Endodermal cell (in vitro differentiated cells): Measurements from ENCODE around the gene ZNF341. TPM values are rescaled to one million over a fixed set of nuclear protein-coding genes. Genes with fewer than 3 reads are reported as not detected.

ENCODE experiments used
- DNase-seq: peaks from one replicate; pipeline ENCODE4 v3.0.0-alpha.2; 2017
- H3K27ac ChIP-seq: 2 replicates; pipeline ENCODE4 v1.5.1; 2013; ENCODE audit warnings: mild to moderate bottlenecking, low read depth, low read length, moderate library complexity
- H3K27me3 ChIP-seq: 2 replicates; pipeline ENCODE4 v1.6.1; 2013; ENCODE audit warnings: mild to moderate bottlenecking, low read length, moderate library complexity; ENCODE audit not compliant: insufficient read depth, control insufficient read depth, poor library complexity, severe bottlenecking
- H3K36me3 ChIP-seq: 2 replicates; pipeline ENCODE4 v1.7.0; 2013; ENCODE audit warnings: mild to moderate bottlenecking, low read length, moderate library complexity; ENCODE audit not compliant: control insufficient read depth, insufficient read depth
- H3K4me1 ChIP-seq: one replicate; pipeline ENCODE4 v1.7.0; 2013; ENCODE audit warnings: low read length; ENCODE audit not compliant: control insufficient read depth, insufficient read depth
- H3K4me3 ChIP-seq: 2 replicates; pipeline ENCODE4 v1.5.1; 2013; ENCODE audit warnings: mild to moderate bottlenecking, low read length, moderate library complexity
- H3K9ac ChIP-seq: 2 replicates; pipeline ENCODE4 v1.6.1; 2013; ENCODE audit warnings: mild to moderate bottlenecking, low read length, moderate library complexity; ENCODE audit not compliant: poor library complexity, severe bottlenecking; ENCODE audit errors: extremely low read depth
- H3K9me3 ChIP-seq: 2 replicates; pipeline ENCODE4 v1.6.1; 2013; ENCODE audit warnings: mild to moderate bottlenecking, low read length, moderate library complexity; ENCODE audit not compliant: control insufficient read depth
- H3K27ac Mint-ChIP-seq: 2 replicates; pipeline ENCODE4 v1.8.0; 2020; ENCODE audit warnings: mixed read lengths
- H3K27me3 Mint-ChIP-seq: 2 replicates; pipeline ENCODE4 v1.8.0; 2021; ENCODE audit warnings: mild to moderate bottlenecking, mixed read lengths; ENCODE audit not compliant: insufficient read depth
- H3K36me3 Mint-ChIP-seq: 2 replicates; pipeline ENCODE4 v1.8.0; 2020; ENCODE audit warnings: low read depth, mixed read lengths
- H3K4me1 Mint-ChIP-seq: 2 replicates; pipeline ENCODE4 v1.8.0; 2020; ENCODE audit warnings: mixed read lengths
- H3K4me3 Mint-ChIP-seq: 2 replicates; pipeline ENCODE4 v1.8.0; 2020; ENCODE audit warnings: mild to moderate bottlenecking, moderate library complexity, mixed read lengths
- H3K9me3 Mint-ChIP-seq: 2 replicates; pipeline ENCODE4 v1.8.0; 2020; ENCODE audit warnings: mild to moderate bottlenecking, mixed read lengths
- WGBS, 2 experiments: methylation state at CpG; one replicate each; pipeline versions ENCODE4 v1.1.5 to v1.1.7; 2013; ENCODE audit warnings: missing lambda C conversion rate in 2 of 2, mixed read lengths in 1 of 2; ENCODE audit not compliant: insufficient coverage in 1 of 2, insufficient read length in 1 of 2; 5-methylcytosine and 5-hydroxymethylcytosine counted together
- total RNA-seq, 2 donors: library from RNA; stranded (reverse); fragmentation: NEBNext Ultra II Directional in 1 of 2; extraction: Animal tissue kit (Norgen Biotek cat#: 25700) in 1 of 2; gene quantifications; 2 replicates in 1 of 2; 3 replicates in 1 of 2; pipeline ENCODE4 v1.2.1, GENCODE V29; 2021
- TF ChIP-seq, protein P1 (sequence below): fragments of 200-600 bp; sonication (generic); conservative IDR thresholded peaks from 2 replicates; pipeline ENCODE4 v1.5.0; 2021; ENCODE audit warnings: antibody characterized with exemption, mild to moderate bottlenecking

Gene ZNF341
- total RNA-seq, 2 donors from 2014 or later, result 5.4 to 6.5 TPM

DNA sequence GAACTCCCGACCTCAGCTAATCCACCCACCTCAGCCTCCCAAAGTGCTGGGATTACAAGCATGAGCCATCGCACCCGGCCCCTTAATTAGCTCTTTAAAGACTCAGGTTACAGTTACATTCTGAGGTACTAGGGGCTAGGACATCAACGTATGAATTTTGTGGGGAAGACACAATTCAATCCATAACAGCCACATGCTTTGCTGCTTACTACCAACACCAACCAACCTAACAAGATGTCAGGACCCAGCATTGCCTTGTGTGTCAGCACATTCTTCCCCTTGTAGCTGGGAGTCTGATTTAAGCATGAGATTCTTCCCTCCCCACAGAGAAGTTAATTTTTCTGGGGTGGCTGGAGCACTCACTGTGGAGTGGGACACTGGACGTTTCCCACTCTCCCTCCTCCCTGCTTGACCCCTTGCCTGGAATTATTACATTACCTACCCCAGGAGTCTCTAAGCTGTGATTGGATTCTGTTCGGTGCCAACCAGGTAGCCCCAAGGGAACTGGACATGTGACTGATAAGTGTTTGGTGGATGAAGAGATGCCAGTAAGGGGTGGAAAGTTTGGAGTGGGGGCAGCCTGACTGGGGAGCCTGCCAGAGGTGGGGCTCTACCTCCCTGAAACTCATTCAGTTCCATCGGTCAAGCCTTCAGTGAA lies 6.1 kb upstream of the ZNF341 start:
- no peaks in the 10 kb centered on the region for H3K9me3 ChIP-seq
- TF ChIP-seq, protein P1, sequence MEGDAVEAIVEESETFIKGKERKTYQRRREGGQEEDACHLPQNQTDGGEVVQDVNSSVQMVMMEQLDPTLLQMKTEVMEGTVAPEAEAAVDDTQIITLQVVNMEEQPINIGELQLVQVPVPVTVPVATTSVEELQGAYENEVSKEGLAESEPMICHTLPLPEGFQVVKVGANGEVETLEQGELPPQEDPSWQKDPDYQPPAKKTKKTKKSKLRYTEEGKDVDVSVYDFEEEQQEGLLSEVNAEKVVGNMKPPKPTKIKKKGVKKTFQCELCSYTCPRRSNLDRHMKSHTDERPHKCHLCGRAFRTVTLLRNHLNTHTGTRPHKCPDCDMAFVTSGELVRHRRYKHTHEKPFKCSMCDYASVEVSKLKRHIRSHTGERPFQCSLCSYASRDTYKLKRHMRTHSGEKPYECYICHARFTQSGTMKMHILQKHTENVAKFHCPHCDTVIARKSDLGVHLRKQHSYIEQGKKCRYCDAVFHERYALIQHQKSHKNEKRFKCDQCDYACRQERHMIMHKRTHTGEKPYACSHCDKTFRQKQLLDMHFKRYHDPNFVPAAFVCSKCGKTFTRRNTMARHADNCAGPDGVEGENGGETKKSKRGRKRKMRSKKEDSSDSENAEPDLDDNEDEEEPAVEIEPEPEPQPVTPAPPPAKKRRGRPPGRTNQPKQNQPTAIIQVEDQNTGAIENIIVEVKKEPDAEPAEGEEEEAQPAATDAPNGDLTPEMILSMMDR, result no peak
- no peak for DNase-seq
- H3K9me3 Mint-ChIP-seq, result no peaks in the 10 kb centered on the region
- H3K4me1 ChIP-seq, result no peaks in the 10 kb centered on the region
- no peaks in the 10 kb centered on the region for H3K36me3 ChIP-seq
- WGBS, 2 experiments, result 88 to 91% methylated on average over 5 to 7 of the region's 7 CpGs
- H3K4me3 ChIP-seq, result no peak overlapping the region
- no peaks in the 10 kb centered on the region for H3K27me3 ChIP-seq
- H3K27ac Mint-ChIP-seq, result no peak overlapping the region
- H3K27ac ChIP-seq, result no peak overlapping the region
- no peaks in the 10 kb centered on the region for H3K4me1 Mint-ChIP-seq
- no peaks in the 10 kb centered on the region for H3K36me3 Mint-ChIP-seq
- no peak overlapping the region for H3K9ac ChIP-seq
- H3K4me3 Mint-ChIP-seq, result no peak overlapping the region
- peaks cover 2% of the 10 kb centered on the region for H3K27me3 Mint-ChIP-seq

DNA sequence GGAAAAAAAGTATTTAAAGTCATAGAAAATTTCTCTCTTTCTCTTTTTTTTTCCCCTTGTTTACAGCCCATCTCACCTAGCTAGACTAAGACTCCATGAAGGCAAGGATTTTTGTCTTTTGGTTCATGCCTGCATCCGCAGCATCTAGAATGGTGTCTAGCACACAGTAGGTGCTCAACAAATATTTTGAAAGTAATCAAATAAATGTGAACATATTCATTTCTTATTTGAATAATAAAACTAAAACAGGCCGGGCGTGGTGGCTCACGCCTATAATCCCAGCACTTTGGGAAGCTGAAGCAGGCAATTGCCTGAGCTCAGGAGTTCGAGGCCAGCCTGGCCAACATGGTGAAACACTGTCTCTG lies 4.7 kb upstream of the ZNF341 start:
- no peak for DNase-seq
- H3K27ac Mint-ChIP-seq, result no peak overlapping the region
- WGBS, 2 experiments, result 91 to 96% methylated on average over 4 to 5 of the region's 5 CpGs
- Histone ChIP-seq H3K4me1 (no peaks in the 10 kb centered on the region), H3K36me3 (no peaks in the 10 kb centered on the region), H3K4me3 (no peak overlapping the region), H3K27me3 (no peaks in the 10 kb centered on the region), H3K9me3 (no peaks in the 10 kb centered on the region), H3K27ac (no peak overlapping the region), H3K9ac (no peak overlapping the region)
- TF ChIP-seq, protein P1, result no peak
- no peaks in the 10 kb centered on the region for H3K36me3 Mint-ChIP-seq
- no peaks in the 10 kb centered on the region for H3K9me3 Mint-ChIP-seq
- peaks cover 3% of the 10 kb centered on the region for H3K4me1 Mint-ChIP-seq
- H3K4me3 Mint-ChIP-seq, result no peak overlapping the region
- no peaks in the 10 kb centered on the region for H3K27me3 Mint-ChIP-seq

DNA sequence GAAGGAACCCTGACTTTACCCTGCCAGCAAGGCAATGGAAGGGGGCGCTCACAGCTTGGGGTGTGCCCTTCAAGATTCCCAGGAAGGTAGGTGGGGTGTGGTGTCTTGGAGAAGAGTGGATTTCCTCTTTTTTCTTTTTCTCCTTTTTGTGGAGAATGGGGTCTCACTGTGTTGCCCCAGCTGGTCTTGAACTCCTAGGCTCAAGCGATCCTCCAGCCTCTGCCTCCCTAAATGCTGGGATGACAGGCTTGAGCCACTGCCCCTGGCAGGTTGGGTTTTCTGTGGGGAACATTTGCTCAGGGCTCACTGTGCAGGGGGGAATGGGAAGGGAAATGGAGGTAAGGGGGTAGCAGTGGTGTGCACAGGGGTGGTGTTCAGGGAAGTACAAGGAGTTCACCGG lies 4.0 kb upstream of the ZNF341 start:
- no peak overlapping the region for H3K27ac ChIP-seq
- DNase-seq, result no peak
- no peak overlapping the region for H3K4me3 ChIP-seq
- Mint-ChIP-seq H3K4me3 (no peak overlapping the region), H3K27ac (peak overlapping the region; percentile 52), H3K36me3 (no peaks in the 10 kb centered on the region), H3K4me1 (peaks cover 6% of the 10 kb centered on the region), H3K9me3 (no peaks in the 10 kb centered on the region), H3K27me3 (no peaks in the 10 kb centered on the region)
- H3K4me1 ChIP-seq, result no peaks in the 10 kb centered on the region
- 93 to 100% methylated on average over 1 to 3 of the region's 3 CpGs for whole genome bisulfite sequencing, 2 experiments
- no peaks in the 10 kb centered on the region for H3K9me3 ChIP-seq
- H3K9ac ChIP-seq, result no peak overlapping the region
- TF ChIP-seq, protein P1, result no peak
- no peaks in the 10 kb centered on the region for H3K27me3 ChIP-seq
- no peaks in the 10 kb centered on the region for H3K36me3 ChIP-seq
